Measurements from ENCODE around the gene ZC3H14. TPM values are rescaled to one million over a fixed set of nuclear protein-coding genes. Genes with fewer than 3 reads are reported as not detected.
"Not testable (repeated sequence)": the region's sequence is repeated elsewhere in the genome, so short reads cannot be mapped to it uniquely, and the experiment has no call there.

Gene ZC3H14
- total RNA-seq, 1 donor from 2014 or later: 116 TPM

DNA sequence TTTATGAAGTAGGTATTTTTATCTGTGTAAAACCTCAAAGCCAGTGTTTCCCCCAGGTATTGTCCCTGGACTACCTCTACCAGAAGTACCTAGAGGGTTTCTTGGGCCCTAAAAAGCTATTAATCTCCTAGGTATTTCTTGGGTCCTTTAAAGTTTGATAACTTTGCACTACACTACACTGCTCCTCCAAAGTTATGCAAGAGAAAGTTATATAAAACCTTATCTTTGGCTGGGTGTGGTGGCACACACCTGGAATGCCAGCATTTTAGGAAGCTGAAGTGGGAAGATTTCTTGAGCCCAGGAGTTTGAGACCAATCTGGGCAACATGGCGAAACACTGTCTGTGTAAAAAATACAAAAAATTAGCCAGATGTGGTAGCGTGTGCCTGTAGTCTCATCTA is 42.9 kb upstream of the ZC3H14 start:
- Mint-ChIP-seq H3K4me3 (ENCODE audit: low read depth) (no peak overlapping the region), H3K36me3 (ENCODE audit: insufficient read depth) (peaks cover 26% of the 10 kb centered on the region), H3K27me3 (no peaks in the 10 kb centered on the region), H3K9me3 (ENCODE audit: low read depth) (peaks cover 7% of the 10 kb centered on the region), H3K4me1 (ENCODE audit: low read depth) (peaks cover 23% of the 10 kb centered on the region), H3K27ac (no peak overlapping the region)
- no peak for DNase-seq (ENCODE audit: low spot score, unreplicated experiment)
- TF ChIP-seq, protein P1, sequence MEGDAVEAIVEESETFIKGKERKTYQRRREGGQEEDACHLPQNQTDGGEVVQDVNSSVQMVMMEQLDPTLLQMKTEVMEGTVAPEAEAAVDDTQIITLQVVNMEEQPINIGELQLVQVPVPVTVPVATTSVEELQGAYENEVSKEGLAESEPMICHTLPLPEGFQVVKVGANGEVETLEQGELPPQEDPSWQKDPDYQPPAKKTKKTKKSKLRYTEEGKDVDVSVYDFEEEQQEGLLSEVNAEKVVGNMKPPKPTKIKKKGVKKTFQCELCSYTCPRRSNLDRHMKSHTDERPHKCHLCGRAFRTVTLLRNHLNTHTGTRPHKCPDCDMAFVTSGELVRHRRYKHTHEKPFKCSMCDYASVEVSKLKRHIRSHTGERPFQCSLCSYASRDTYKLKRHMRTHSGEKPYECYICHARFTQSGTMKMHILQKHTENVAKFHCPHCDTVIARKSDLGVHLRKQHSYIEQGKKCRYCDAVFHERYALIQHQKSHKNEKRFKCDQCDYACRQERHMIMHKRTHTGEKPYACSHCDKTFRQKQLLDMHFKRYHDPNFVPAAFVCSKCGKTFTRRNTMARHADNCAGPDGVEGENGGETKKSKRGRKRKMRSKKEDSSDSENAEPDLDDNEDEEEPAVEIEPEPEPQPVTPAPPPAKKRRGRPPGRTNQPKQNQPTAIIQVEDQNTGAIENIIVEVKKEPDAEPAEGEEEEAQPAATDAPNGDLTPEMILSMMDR (IDR thresholded peaks at IDR 0.05; ENCODE audit: unreplicated experiment): no peak

DNA sequence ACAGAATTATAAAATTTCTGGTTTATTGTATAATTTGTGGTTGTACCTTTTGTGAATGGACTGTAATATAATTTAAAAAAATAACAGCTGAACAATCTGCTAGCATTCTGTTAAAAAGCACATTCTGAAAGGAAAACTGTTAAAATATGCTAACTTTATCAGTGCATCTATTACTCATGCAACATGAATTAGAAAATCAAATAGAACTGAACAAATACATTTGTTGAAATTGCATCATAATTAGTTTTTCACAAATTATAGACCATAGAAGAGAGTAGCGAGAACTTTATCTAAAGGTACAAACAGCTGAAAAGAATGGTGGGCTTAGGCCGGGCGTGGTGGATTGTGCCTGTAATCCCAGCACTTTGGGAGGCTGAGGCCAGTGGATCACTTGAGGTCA is 41.0 kb upstream of the ZC3H14 start:
- TF ChIP-seq, protein P1 (IDR thresholded peaks at IDR 0.05; ENCODE audit: unreplicated experiment): no peak
- no peak for DNase-seq (ENCODE audit: low spot score, unreplicated experiment)
- Mint-ChIP-seq H3K27me3 (no peaks in the 10 kb centered on the region), H3K4me3 (ENCODE audit: low read depth) (no peak overlapping the region), H3K36me3 (ENCODE audit: insufficient read depth) (peaks cover 22% of the 10 kb centered on the region), H3K27ac (no peak overlapping the region), H3K9me3 (ENCODE audit: low read depth) (peaks cover 8% of the 10 kb centered on the region), H3K4me1 (ENCODE audit: low read depth) (peaks cover 10% of the 10 kb centered on the region)

- peaks cover 12% of the 10 kb centered on the region for H3K9me3 Mint-ChIP-seq (ENCODE audit: low read depth)
- no peaks in the 10 kb centered on the region for H3K27me3 Mint-ChIP-seq
- DNase-seq (ENCODE audit: low spot score, unreplicated experiment): no peak
- H3K27ac Mint-ChIP-seq: no peak overlapping the region
- peaks cover 28% of the 10 kb centered on the region for H3K36me3 Mint-ChIP-seq (ENCODE audit: insufficient read depth)
- TF ChIP-seq, protein P1 (IDR thresholded peaks at IDR 0.05; ENCODE audit: unreplicated experiment): no peak
- no peak overlapping the region for H3K4me3 Mint-ChIP-seq (ENCODE audit: low read depth)
- H3K4me1 Mint-ChIP-seq (ENCODE audit: low read depth): peaks cover 5% of the 10 kb centered on the region
These were observed 40.4 kb upstream of the ZC3H14 start for GRCh38 chr14:88522393-88522792.

- H3K27ac Mint-ChIP-seq; H3K27me3 Mint-ChIP-seq; H3K4me3 Mint-ChIP-seq (ENCODE audit: low read depth); H3K4me1 Mint-ChIP-seq (ENCODE audit: low read depth); DNase-seq (ENCODE audit: low spot score, unreplicated experiment): not testable (repeated sequence)
- Mint-ChIP-seq H3K9me3 (ENCODE audit: low read depth) (peaks cover 38% of the 10 kb centered on the region), H3K36me3 (ENCODE audit: insufficient read depth) (peaks cover 57% of the 10 kb centered on the region)
These were observed 32.9 kb upstream of the ZC3H14 start for GRCh38 chr14:88529889-88530288.

DNA sequence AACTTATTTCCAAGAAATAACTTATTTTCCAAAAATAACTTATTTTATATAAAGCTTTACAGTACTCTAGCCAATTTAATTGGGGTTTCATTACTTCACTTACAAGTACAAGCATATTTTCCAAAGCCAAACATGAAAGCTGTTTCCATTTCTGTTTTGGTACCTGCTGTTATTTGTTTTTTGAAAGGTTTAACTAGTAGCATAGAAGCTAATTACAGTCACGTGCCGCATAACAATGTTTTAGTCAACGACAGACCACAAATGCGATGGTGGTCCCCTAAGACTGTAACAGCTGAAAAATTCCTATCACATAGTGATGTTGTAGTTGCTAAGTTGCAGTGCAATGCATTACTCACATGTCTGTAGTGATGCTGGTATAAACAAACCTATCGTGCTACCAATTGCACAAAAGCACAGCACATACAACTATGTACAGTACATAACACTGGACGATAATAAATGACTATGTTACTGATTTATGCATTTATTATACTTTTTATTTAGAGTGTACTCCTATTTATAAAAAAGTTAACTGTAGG is 29.7 kb upstream of the ZC3H14 start:
- peaks cover 3% of the 10 kb centered on the region for H3K4me1 Mint-ChIP-seq (ENCODE audit: low read depth)
- no peak overlapping the region for H3K27ac Mint-ChIP-seq
- H3K36me3 Mint-ChIP-seq (ENCODE audit: insufficient read depth): peaks cover 40% of the 10 kb centered on the region
- peaks cover 26% of the 10 kb centered on the region for H3K9me3 Mint-ChIP-seq (ENCODE audit: low read depth)
- TF ChIP-seq, protein P1 (IDR thresholded peaks at IDR 0.05; ENCODE audit: unreplicated experiment): no peak
- no peaks in the 10 kb centered on the region for H3K27me3 Mint-ChIP-seq
- DNase-seq (ENCODE audit: low spot score, unreplicated experiment): no peak
- H3K4me3 Mint-ChIP-seq (ENCODE audit: low read depth): no peak overlapping the region

GRCh38 chr14:88535149-88535548 is 27.7 kb upstream of the ZC3H14 start:
- H3K4me3 Mint-ChIP-seq (ENCODE audit: low read depth): no peak overlapping the region
- no peak for DNase-seq (ENCODE audit: low spot score, unreplicated experiment)

More at GRCh38 chr14:88535149-88535548, 27.7 kb upstream of the ZC3H14 start:
- TF ChIP-seq, protein P1 (IDR thresholded peaks at IDR 0.05; ENCODE audit: unreplicated experiment): peak; percentile 13
- H3K4me1 Mint-ChIP-seq (ENCODE audit: low read depth): peaks cover 3% of the 10 kb centered on the region
- H3K36me3 Mint-ChIP-seq (ENCODE audit: insufficient read depth): peaks cover 30% of the 10 kb centered on the region
- H3K27ac Mint-ChIP-seq: no peak overlapping the region
- H3K9me3 Mint-ChIP-seq (ENCODE audit: low read depth): peaks cover 13% of the 10 kb centered on the region
- no peaks in the 10 kb centered on the region for H3K27me3 Mint-ChIP-seq

Measured in progenitor cell of endocrine pancreas (in vitro differentiated cells).